HUDEP-2 (cell line): Measurements from ENCODE around the gene CCNG2.

Experiments used
- DNase-seq, 76 experiments: peaks; one replicate each; lab custom pipeline; 2025; ENCODE audit not compliant: unreplicated experiment in 76 of 76; lab: John Stamatoyannopoulos, UW

The CCNG2 gene

GRCh38 chr4:77199701-77200100, 42.7 kb downstream of the CCNG2 start:
- no peak for DNase-seq

GRCh38 chr4:77201343-77201742, 44.3 kb downstream of the CCNG2 start:
- DNase-seq = no peak

GRCh38 chr4:77201857-77202256, 44.9 kb downstream of the CCNG2 start:
- DNase-seq = no peak

DNA sequence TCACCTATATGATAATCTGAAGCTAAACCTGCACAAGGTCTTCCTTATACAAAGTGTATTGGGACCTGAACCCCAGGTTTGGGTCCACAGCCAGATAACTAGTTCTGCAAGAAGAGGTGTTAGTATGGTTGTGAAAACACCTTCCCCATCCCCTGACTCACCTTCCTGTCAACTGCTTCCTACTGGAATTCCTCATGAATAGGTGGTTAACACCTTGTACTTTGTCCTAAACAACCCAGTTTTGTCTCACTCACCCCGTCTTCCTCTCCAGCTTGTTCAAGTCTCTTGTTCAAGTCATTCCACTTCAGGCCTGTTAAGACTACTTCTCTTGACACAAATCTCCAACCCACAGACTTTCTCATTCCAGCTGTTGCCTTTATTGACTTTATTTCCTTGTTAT, 45.5 kb downstream of the CCNG2 start:
- no peak for DNase-seq

DNA sequence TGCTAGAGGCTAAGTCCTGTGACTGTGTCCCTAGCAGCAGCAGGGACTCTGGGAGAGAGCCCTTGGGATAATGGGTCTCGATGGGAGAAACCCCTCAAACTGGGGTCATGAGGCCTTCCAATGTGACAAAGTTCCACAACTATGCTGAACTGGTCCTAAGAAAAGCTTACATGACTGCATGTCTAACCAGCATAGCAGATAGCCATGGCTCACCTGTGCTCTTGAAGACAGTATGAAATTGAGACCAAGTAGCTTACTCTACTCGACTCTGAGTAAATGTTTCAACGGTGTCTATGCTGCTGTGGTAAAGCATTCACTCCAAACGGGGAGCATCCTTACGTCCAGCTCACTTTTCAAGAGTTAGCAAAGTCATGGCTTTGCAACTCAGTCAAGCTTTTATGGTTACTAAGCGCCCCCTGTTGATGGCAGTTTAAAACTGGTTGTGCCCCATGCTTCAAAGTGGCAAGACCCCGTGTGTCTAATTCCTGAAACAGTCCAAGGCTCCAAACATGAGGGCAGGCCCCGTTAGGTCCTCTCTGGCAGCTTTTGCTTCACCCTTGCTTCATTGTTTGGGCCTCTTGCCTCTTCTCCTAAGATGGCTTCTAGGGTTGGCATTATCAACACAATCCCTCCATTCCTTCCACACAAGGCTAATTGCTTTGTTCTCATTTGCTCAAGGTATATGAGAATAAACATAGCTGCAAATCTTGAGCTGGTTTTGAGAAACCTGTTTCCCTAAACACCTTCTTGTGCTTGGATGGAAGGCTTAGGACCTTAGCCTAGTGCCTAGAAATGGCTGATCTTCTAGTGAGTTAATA, 46.6 kb downstream of the CCNG2 start:
- peak in 70 of 76 experiments; percentile 1 to 78 (median 41) for DNase-seq

DNA sequence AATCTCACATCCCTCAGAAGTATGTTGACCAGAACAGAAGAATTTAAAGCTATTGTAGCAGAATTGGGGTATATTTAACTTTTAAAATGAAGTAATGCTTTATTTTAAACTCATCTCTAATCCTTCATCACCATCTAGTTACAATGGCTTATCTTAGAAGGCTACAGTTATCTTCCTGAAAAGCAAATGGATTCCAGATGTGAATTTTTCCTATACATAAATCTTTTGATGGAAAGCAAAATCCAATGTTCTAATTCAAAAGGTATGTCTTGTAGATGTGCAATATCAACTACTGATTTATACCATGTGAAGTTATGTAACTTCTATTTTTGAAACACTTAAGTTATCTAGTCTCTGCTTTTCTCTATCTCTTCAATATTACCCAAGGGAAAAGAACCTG, 47.6 kb downstream of the CCNG2 start:
- DNase-seq = no peak

- no peak for DNase-seq
Measured at GRCh38 chr4:77209012-77209411, 52.0 kb downstream of the CCNG2 start.

GRCh38 chr4:77209936-77210335, 52.9 kb downstream of the CCNG2 start:
- DNase-seq = no peak

- DNase-seq = no peak
Measured at GRCh38 chr4:77215107-77215506, 58.1 kb downstream of the CCNG2 start.

- no peak for DNase-seq
Measured at GRCh38 chr4:77217526-77217925, 60.5 kb downstream of the CCNG2 start.

DNA sequence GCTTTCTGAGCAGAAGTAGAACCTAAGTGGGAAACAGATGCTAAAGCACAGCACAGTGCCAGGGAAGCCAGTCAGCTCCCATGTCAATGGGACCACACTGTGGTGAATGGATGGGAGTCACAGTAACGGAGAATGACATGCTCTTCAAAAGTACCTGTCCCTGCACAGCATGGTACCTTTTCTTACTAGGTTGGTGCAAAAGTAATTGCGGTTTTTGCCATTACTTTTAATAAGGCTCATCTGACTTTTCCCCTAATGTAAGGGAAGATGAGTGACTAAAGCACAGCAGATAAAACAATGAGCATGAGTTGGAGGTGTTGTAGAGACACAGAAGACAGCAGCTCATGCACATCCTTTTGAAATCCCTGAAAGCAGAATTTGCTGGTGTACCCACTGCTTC, 62.3 kb downstream of the CCNG2 start:
- no peak for DNase-seq
